GM19099 (cell line): ENCODE results near the gene ZNF302.

ENCODE experiments used
- POLR2A ChIP-seq: IDR thresholded peaks from 3 replicates; pipeline ENCODE4 v1.6.1; 2011; ENCODE audit warnings: low read depth; ENCODE audit not compliant: insufficient read length; ENCODE audit errors: extremely low read depth

The ZNF302 gene

DNA sequence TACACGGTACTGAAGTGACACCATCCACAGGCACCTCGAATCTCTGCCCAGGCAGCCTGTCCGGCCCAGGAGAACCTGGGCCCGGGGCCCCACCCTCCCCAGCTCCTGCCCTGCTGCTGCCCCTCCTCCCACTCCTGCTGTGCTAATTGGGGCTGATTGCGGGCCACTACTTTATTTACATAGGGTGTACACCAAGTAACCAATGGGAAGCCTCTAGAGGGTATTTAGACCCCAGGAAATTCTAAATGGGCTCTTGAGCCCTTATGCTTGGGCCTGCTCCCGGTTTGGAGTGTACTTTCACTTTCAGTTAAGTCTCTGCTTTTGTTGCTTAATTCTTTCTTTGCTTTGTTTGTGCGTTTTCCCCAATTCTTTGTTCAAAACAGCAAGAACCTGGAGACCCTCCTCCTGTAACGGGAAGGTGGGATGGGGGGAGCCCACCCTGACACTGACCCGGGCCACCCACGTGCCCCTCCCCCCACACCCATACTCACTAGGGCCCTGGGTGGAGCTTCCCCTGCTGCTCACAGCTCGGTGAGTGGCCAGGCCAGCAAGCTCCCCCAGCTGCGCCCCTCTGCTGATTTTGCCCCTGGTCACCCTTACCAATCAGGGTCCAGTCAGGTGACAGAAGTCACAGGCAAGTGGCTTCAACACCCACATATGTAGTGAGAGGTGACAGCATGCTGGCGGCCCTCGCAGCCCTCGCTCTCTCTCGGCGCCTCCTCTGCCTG is 10.0 kb upstream of the ZNF302 start:
- TF ChIP-seq POLR2A, result no peak

DNA sequence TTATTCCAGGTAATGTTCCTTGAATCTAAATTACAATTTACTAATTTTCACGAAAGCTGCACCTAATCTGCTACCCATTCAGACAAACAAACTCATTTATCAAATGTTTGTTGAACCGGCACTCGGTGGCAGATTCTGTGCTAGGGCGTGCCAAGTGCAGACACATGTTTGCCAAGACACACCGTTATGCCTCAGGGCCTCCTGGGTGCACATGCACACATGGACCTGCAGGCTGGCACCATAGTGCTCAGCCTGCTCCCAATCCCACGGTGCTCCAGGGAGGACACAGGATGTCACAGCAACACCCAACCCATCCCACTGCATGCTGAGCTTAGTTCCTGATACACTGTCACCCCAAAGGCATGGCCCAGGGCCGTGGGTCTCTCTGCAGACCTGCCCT is 8.2 kb upstream of the ZNF302 start:
- no peak for TF ChIP-seq POLR2A

DNA sequence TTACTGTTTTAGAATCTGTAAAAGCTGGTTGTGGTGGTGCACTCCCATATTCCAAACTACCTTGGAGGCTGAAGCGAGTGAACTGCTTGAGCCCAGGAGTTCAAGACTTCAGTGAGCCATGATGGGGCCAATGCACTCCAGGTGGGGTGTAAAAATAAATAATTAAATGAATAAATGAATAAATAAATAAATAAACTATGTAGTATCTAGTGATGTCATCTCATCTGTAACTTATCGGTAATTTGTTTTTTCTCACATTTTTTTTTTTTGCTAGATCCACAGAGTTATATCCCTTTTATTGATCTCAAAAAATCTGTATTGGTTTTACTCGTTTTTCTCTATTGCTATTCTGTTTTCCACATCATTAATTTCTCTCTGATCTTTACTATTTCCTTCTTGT is 5.5 kb upstream of the ZNF302 start:
- TF ChIP-seq POLR2A, result no peak

DNA sequence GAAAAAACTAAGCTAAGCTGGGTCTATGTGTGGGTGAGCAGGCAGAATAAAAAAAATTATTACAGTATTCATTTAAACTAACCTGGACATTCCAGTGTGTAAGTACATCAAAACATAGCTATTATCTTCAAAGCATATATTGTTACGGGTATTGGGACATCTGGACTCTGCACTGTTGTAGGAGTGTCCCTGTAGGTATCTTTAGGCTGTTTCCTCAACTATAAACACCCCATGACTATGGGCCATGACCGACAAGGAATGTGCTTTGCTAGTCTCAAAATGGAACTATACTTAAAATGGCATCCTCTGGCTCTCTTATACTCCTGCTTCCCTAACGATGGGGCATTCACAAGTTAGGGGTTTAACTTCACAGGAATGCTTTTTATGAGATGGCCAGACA is 3.9 kb upstream of the ZNF302 start:
- no peak for TF ChIP-seq POLR2A

DNA sequence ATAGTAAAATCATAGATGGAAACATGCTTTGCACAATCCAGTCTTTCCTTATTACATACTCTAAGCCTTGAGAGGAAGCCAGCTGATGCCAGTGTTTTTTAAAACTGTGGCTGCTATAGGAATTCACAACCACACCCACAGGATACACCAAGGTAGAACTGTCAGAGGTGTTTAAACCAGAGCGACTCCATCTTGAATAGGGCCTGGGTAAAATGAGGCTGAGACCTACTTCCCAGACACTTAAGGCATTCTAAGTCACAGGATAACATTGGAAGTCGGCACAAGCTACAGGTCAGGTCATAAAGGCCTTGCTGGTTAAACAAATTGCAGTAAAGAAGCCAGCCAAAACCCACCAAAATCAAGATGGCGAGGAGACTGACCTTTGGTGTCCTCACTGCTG is 2.2 kb upstream of the ZNF302 start:
- no peak for TF ChIP-seq POLR2A

DNA sequence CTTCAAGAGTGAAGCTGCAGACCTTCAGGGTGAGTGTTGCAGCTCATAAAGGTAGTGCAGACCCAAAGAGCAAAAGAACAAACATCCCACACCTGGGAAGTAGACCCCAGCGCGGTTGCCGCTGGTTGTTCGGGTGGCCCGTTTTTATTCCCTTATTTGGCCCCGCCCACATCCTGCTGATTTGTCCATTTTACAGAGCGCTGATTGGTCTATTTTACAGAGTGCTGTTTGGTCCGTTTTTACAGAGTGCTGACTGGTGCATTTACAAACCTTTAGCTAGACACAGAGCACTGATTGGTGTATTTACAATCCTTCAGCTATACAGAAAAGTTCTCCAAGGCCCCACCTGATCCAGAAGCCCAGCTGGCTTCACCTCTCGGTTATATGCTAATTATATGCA is 1.6 kb upstream of the ZNF302 start:
- no peak for TF ChIP-seq POLR2A

DNA sequence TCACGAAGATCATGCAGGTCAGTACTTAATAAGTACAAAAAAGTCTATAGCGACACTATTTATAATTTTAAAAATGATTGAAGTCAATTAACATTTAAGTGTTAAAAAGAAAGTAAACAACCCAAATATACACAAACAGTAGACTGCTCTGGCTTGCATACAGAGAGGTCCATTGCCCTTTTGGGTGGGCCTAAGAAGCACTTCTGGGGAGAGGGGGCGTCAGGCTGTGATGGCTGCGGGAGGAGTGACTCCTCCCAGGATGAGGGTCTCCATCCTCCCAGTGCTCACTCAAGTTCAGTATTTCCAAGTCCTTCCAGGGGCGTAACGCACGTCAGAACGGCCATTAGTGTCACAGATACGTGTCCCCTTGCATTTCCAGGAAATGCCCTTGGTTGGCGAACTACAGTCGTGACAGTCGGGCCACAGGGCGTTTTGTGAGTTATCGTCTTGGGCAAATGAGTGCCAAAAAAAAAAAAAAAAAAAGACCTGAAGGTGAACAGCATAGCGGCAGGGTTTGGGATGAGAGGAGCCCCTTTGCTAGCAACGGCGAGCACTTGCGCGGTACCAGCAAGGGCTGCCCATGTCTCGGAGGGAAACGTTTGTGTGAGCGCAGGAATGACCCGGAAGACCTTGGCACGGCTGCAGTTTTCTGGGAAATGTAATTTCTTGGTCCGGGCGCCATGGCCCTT is 637 bp upstream of the ZNF302 start, which contains the start of gene SCGB2B2:
TSS of gene SCGB2B2 (minus strand) at position 463 of the 689 bp plus-strand sequence. CDS start 82,596 bp downstream, outside the sequence.
- no peak for TF ChIP-seq POLR2A

DNA sequence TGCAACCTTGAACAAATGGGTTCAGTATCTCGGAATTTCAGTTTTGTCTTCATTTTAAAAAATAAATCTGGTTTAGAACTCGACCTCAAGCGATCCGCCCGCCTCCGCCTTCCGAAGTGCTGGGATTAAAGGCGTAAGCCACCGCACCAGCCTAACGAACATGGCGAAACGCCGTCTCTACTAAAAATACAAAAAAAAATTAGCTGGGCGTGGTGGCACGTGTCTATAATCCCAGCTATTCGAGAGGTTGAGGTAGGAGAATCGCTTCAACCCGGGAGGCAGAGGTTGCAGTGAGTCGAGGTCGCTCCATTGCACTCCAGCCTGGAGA is 571 bp downstream of the ZNF302 start:
- no peak for TF ChIP-seq POLR2A

DNA sequence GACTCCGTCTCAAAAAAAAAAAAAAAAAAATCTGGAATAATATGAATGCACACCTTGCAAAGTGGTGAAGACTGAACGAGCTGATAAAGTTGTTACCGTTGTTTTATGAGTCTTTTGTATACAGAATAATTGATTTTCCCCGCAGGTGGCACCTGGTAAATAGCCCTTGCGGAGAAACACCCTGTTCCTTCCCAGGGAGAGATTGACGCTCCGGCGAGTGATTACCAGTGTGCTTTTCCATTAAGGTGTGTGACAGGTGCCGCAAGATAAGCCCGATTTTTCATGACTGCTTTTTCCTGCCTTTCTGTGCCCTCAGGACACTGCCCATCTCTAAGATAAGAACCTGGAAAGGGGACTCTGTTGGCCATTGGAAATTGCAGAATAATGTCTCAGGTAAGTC is 943 bp downstream of the ZNF302 start:
- no peak for TF ChIP-seq POLR2A

DNA sequence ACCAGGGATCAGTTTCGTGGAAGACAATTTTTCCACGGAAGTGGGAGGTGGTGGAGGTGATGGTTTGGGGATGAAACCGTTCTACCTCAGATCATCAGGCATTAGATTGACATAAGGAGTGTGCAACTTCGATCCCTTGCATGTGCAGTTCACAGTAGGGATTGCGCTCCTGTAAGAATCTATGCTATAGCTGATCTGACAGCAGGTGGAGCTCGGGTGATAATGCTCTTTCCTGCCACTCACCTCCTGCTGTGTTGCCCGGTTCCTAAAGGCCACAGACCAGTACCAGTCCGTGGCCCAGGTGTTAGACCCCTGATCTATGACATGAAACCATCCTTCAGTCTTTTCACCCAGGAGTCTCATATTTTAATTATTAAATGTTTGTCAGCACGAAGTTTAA is 4.0 kb downstream of the ZNF302 start:
- no peak for TF ChIP-seq POLR2A

DNA sequence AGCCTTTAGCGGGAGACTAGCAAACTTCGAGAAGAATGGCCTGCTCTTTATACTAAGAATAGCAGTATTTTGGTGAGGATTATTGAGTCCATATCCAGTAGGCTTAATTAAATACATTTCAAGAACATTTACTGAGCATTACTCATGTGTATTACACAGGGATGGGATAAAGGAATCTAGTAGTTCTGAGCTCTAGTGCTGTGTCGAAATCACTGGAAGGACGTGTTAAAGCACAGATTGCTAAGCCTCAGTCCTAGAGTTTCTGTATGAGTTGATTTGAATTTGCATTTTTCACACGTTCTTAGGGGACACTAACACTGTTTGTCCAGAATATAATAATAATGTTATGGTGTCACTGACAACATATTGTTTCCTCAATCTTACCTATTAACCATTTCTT is 9.0 kb downstream of the ZNF302 start:
- no peak for TF ChIP-seq POLR2A

DNA sequence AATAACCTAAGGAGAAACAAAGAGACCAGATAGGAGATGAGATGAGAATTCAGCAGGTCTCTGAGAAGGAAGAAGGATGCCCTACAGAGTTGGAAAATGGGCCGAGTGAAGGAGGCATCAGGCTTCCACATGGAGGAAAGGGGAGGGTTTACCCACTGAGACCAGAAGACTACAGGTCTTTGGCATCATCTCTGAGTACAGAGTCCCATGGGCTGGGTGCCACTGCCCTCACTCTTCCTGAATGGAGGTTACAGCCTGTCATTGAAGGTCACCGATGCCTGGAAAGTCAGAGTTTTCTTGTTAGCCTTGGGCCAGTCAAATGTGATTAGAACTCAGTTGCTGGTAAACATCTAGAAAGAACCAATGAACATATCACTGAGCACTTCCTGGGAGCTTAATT is 9.9 kb downstream of the ZNF302 start:
- TF ChIP-seq POLR2A, result no peak

DNA sequence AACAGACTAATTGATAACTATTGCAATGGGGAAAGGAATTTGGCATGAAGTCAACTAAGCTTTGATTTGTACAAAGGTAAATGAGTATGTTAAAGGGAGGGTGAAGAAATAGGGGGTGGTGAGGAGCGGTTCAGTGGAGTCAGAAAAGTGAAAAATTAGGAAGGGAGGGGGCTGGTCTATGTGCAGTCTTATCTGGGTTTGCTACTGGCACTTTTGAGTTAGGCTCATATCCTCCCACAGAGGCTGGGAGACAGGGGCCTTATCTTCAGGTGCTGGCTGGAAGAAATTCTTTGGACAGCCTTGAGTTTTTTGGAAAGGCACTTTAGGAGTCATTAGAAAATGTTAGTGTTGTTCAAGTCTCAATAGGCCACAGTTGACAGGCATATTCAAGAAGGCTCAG is 11.1 kb downstream of the ZNF302 start:
- TF ChIP-seq POLR2A, result no peak

DNA sequence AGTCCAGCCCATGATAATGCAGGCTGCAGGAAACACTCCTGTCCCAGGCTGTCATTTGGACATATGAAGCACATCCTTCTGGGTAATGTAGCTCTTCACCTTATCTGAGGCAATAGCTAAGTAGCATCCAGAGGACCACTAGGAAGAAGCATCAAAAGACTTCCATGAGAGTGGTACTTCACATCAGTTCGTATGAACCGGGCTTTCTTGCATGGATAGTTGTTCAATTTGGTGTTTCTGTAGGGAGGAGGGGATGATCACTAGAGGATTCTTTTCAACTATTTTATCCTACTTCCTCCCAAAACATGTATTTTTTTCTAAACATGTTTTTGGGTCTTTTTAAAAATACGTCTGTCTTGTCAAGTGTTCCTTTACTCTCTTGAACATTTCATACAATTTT is 12.9 kb downstream of the ZNF302 start:
- TF ChIP-seq POLR2A, result no peak

DNA sequence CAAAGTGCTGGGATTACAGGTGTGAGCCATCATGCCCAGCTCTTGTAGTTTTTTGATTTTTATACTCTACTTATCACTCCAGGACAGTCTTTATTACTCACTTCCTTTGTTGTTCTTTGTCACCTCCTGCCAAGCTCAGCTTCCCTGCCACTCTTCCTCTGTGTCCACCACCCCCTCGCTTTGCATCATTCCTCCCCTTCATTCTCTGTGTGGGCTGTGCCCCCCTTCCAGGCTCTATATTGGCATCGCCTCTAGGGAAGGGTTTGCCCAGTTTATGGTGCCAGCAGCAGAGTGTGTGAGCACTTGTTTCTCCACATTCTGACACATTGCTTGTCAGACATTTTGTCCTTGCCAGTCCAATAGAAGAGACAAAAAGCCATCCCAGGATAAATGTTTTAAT is 15.1 kb downstream of the ZNF302 start:
- no peak for TF ChIP-seq POLR2A

DNA sequence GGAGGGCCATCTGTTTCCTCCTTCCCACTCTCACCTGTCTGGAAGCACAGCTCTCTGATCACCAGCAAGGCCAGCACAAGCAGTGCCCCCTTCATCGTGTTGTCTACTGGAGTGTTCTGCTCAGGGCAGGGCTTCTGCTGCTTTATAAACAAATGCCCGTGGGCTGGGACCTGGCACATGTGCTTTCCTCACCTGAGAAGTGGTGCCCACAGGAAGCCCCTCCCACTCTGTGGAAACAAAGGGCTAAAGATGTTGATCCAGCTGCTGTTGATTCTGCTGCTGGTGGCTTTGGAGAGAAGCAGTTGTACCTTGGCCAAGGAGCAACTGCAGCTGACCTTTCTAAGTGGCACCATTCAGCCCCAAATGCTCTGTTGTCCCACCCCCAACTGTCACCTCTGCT is 30.2 kb downstream of the ZNF302 start:
- no peak for TF ChIP-seq POLR2A

DNA sequence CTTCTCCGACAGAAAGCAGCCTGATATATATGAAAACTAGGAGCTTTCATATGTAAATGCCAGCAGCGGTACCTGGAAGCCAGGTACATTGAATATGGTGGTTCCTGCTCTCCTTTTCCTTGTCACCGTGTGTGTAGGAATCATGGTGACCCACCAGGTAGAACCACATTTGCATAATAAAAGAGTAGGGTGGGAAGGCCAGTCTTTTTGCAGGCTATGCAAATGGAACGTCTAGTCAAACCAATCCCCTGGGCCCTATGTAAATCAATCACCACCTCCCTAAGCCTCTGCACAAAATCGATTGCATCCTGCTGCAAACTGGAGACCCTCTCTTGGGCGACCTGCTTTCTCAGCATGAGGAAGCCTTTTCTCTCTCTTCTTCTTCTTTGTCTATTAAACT is 34.4 kb downstream of the ZNF302 start:
- TF ChIP-seq POLR2A, result no peak
